HCT116 (cell line): ENCODE data around the gene PCSK6.

Source experiments
- FOSL1 ChIP-seq: IDR thresholded peaks from 2 replicates; pipeline ENCODE4 v1.6.1; 2012; ENCODE audit warnings: low read depth
- POLR2AphosphoS5 ChIP-seq: IDR thresholded peaks from 2 replicates; pipeline ENCODE4 v1.6.1; 2011; ENCODE audit warnings: mild to moderate bottlenecking, low read depth, low read length, moderate library complexity
- SIN3A ChIP-seq: IDR thresholded peaks from 2 replicates; pipeline ENCODE4 v1.6.1; 2012; ENCODE audit warnings: low read depth
- TF ChIP-seq, protein P1 (sequence below): IDR thresholded peaks from 2 replicates; pipeline ENCODE4 v1.6.1; 2012
- TF ChIP-seq, protein P2 (sequence below): IDR thresholded peaks from 2 replicates; pipeline ENCODE4 v1.6.1; 2012; ENCODE audit warnings: low read depth
- TF ChIP-seq, protein P3 (sequence below), 3 experiments: fragments of 200-600 bp in 1 of 3; sonication (generic) in 1 of 3; IDR thresholded peaks in 2 of 3; conservative IDR thresholded peaks in 1 of 3; 2 replicates each; pipeline ENCODE4 v1.5.1; 2012 to 2017; ENCODE audit warnings: low read depth in 2 of 3, low read length in 2 of 3, antibody characterized with exemption in 1 of 3, borderline replicate concordance in 1 of 3, control low read depth in 1 of 3, mild to moderate bottlenecking in 1 of 3, mixed read lengths in 1 of 3, mixed run types in 1 of 3, moderate library complexity in 1 of 3; ENCODE audit not compliant: insufficient read depth in 1 of 3

DNA sequence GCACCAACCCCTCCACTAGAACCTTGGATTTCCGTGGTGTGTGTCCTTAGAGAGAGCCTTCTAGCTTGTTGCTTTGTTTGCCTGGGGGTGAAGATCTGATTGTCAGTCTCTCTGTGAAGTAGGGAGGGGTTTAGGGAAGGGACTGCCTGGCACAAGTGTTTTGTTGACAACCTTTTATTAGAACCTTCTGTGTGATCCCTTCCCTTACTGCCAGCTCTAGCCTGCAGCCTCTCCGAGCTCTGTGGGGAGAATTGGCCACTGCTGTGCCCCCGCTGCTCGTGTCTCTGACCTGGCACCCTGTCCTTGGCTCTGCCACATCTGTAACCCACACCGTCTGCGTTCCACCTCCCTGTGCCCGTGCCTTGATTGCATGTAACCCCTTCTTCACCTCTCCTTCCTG, 30.9 kb upstream of the PCSK6 start:
- TF ChIP-seq, protein P1, sequence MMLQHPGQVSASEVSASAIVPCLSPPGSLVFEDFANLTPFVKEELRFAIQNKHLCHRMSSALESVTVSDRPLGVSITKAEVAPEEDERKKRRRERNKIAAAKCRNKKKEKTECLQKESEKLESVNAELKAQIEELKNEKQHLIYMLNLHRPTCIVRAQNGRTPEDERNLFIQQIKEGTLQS, result no peak
- TF ChIP-seq FOSL1 (no peak), SIN3A (no peak), POLR2AphosphoS5 (no peak)
- TF ChIP-seq, protein P2, sequence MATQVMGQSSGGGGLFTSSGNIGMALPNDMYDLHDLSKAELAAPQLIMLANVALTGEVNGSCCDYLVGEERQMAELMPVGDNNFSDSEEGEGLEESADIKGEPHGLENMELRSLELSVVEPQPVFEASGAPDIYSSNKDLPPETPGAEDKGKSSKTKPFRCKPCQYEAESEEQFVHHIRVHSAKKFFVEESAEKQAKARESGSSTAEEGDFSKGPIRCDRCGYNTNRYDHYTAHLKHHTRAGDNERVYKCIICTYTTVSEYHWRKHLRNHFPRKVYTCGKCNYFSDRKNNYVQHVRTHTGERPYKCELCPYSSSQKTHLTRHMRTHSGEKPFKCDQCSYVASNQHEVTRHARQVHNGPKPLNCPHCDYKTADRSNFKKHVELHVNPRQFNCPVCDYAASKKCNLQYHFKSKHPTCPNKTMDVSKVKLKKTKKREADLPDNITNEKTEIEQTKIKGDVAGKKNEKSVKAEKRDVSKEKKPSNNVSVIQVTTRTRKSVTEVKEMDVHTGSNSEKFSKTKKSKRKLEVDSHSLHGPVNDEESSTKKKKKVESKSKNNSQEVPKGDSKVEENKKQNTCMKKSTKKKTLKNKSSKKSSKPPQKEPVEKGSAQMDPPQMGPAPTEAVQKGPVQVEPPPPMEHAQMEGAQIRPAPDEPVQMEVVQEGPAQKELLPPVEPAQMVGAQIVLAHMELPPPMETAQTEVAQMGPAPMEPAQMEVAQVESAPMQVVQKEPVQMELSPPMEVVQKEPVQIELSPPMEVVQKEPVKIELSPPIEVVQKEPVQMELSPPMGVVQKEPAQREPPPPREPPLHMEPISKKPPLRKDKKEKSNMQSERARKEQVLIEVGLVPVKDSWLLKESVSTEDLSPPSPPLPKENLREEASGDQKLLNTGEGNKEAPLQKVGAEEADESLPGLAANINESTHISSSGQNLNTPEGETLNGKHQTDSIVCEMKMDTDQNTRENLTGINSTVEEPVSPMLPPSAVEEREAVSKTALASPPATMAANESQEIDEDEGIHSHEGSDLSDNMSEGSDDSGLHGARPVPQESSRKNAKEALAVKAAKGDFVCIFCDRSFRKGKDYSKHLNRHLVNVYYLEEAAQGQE, result no peak
- TF ChIP-seq, protein P3, sequence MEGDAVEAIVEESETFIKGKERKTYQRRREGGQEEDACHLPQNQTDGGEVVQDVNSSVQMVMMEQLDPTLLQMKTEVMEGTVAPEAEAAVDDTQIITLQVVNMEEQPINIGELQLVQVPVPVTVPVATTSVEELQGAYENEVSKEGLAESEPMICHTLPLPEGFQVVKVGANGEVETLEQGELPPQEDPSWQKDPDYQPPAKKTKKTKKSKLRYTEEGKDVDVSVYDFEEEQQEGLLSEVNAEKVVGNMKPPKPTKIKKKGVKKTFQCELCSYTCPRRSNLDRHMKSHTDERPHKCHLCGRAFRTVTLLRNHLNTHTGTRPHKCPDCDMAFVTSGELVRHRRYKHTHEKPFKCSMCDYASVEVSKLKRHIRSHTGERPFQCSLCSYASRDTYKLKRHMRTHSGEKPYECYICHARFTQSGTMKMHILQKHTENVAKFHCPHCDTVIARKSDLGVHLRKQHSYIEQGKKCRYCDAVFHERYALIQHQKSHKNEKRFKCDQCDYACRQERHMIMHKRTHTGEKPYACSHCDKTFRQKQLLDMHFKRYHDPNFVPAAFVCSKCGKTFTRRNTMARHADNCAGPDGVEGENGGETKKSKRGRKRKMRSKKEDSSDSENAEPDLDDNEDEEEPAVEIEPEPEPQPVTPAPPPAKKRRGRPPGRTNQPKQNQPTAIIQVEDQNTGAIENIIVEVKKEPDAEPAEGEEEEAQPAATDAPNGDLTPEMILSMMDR (IDR thresholded peaks at IDR 0.05 in 2 of 3, conservative IDR thresholded peaks at IDR 0.05 in 1 of 3; ENCODE audit: borderline replicate concordance in 1 of 3, insufficient read depth in 1 of 3, low read depth in 2 of 3, low read length in 2 of 3), result no peak
